Amygdala (tissue), 56 donors: ENCODE measurements around the gene PLSCR4.

Source experiments
- DNase-seq, 56 donors: peaks; one replicate each; lab custom pipeline; 2025; lab: John Stamatoyannopoulos, UW

Gene PLSCR4

GRCh38 chr3:146196789-146197188 is 54.1 kb downstream of the PLSCR4 start:
- no peak for DNase-seq

DNA sequence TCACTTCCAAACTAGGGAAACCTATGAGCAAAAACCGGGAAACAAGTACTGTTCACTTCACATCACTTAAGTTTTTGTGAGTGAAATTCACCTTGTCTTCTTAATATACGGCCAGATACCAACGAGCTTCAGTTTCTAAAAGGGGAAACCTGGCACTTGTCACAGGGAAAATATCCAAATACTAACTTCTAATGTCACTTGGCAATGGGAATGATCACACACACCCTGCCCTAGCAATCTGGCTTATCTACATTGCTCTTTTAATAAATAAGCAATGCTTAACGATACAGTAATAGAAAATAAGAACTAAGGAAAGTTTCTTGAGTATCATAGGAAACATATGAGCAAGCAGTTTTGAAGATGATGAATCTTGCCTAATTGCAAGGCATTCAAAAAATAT is 55.3 kb downstream of the PLSCR4 start:
- DNase-seq = no peak

DNA sequence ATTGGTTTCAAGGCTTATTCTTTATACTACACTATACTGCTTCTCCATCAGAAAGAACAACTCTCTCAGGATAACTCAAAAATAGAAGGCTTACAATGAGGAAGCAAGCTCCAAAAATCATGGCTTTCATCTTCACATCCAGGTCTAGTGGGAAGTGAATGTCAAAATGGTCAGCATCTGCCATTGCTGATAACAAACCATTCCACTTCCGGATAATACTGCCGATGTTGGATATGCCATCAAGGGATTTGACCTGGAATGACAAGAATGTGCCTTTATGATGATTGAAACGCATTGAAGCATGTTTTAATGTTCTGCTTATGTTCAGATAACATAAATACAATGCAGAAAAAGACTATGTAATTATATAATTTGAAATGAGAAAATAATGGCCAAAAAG is 55.9 kb downstream of the PLSCR4 start:
- DNase-seq = no peak

DNA sequence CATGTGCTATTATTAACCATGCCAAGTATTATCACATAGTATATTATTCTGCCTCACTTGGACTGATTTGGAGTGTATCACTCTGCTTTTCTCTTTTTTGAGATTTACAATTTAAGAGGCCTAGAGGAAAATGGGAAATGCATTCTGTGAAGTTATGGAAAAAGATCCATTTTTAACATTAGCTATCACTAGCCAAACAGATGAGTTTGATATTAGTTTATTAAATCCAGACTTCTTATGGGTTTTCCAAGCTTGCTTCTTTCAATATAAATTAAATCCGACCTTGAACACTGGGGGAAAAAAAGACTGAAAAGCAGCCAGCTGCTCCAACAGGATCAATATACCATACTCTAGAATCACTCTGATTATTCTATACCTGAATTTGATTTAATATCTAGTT is 59.9 kb downstream of the PLSCR4 start:
- no peak for DNase-seq

DNA sequence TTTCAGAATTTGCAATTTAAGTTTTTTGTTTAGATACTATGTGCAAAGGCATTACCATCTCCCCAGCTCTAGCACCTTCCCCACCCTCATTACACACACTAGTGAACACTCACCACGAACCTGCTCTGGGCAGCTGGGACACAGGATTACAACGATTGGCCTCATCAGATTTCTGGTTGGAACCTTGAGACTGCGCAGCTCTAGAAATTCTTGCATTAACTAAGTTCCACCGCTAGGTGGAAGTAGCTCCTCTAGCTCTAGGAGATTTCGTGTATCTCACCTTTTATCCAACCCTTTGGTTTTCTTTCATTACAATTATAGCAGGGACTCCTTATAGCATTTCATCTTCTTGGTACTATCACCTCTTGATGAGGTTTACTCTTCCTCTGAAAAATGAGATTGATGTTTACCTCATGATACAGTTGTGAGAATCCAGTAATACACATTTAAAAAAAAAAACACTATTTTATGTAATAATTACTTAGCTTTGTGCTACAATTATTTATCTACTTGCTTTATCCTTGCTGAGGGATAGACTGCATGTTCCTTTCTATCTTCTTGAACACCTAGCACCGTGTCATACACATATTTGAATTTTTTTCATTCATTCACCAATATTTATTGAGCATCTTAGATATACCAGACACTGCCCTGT is 61.3 kb downstream of the PLSCR4 start:
- peak in 5 of 56 donors; percentile 1 to 13 (median 5) for DNase-seq

GRCh38 chr3:146187334-146187950 is 63.5 kb downstream of the PLSCR4 start:
- peak in 10 of 56 donors; percentile 0 to 54 (median 10) for DNase-seq

DNA sequence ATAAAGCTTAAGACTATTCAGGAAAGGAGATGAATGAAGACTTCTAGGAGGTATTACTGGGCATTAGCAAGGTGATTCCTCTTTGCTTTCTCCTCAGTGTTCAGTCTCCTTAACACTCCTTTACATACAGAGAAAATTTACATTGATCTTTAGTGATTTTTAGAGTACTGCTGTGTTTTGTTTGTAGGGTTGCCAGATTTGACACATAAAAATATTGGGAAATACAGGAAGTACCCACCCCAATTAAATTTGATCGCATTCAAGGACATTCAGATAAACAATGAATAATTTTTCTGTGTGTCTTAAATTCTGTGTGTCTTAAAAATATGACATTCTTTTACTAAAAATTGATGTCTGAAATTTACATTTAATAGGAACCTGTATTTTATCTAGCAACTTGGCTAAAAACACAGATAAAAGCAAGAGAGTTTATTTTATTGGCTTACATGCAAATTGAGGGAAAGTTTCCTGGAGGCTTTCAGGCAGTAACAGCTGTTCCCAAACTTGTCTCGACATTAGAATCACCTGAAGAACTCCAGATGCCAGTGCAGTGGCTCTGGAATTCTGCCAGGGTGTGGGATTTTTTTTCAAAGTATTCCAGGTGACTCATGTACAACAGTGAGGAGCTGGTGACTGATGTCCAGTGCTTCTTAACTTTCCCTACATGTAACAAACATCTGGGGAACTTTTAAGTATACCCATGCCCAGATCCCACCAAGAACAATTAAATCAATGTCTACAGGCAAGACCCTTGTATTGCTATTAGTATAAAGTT is 66.5 kb downstream of the PLSCR4 start:
- no peak for DNase-seq

DNA sequence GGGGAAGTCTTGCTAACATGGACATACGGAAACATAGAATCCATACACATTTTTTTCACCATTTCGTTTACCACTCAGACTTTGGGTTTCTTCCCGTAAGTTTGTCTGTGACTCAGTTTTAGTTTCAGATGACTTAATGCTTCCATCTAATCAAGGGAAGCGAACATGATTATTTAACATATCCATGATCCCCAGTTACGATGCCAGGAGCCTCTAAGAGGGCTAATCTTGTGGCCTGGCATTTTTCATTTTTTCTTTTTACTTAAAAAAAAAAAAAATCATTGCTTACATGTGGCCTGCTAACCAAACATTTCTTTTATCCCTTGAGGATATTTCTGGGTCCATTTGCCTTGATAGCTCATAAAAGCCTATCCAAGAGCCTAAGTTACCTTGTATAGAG is 69.7 kb downstream of the PLSCR4 start:
- DNase-seq = no peak

GRCh38 chr3:146180376-146180775 is 70.5 kb downstream of the PLSCR4 start:
- DNase-seq = no peak

DNA sequence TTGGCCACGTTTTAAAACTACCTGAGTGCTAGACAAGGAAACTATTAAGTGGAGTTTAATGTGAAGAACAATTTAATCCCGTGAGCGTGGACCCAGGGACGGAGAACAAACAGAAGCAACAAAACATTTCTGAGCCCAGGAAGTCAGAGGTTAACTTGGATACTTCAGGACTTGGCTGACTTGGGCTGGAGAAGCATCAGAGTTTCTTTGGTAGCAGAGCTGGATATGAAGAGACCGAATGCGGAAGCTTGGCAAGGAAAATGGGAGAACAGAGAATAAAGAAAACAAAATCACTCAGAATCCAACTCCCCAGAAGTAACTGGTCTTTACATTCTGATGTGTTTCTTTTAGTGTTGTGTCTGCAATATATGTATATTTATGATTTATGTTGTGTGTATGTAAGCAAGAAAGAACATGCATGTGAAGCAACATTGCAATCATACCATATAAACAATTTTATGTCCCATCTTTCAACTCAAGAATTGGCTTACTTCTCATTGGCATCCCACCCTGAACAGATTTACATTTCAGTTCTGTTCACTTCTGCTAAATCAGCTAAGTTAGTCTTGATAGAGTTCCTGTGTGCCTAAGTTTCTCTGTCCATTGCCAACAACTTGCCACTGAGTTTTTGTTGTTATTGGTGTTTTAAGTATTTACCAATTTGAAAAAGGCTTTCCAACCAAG is 72.8 kb downstream of the PLSCR4 start:
- DNase-seq = no peak

DNA sequence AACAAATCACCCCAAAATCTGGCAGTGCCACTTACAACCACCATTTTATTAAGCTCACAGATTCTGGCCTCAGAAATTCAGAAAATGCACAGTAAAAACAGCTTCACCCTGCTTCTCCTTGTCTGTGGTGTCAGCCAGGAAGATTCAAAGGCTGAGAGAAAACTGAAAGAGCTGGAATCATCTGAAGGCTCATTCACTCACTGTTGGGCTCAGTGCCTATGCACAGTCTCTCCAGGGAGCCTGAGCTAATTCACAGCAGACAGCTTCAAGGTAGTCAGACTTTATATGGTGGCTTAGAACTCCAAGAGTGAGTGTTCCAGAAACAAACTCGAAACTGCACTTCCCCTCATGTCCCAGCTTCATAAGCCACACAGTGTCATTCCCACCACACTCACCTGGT is 73.4 kb downstream of the PLSCR4 start:
- DNase-seq = no peak

DNA sequence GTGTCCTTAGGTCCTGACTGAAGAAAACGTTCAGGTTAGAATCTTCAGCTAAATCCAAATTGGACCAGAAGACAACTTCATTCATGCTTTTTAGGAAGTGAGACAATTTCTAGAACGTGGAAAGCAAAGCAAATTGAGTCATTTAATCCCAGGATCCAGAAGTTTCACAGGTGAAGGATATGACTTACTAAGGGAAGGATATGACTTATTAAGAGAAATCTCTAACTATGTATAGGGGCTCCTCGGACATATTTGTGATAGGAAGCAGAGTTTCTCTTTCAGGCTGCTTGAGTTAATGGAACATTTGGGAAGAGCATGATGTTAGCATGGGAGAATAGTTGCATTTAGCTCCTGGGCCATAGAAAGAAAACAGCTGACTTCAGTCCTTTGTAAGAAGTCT is 73.8 kb downstream of the PLSCR4 start:
- no peak for DNase-seq

- DNase-seq = no peak
These were observed 78.3 kb downstream of the PLSCR4 start for GRCh38 chr3:146172586-146172985.

GRCh38 chr3:146170591-146170990 is 80.3 kb downstream of the PLSCR4 start:
- no peak for DNase-seq

- no peak for DNase-seq
These were observed 81.0 kb downstream of the PLSCR4 start for GRCh38 chr3:146169891-146170290.

GRCh38 chr3:146166826-146167225 is 84.1 kb downstream of the PLSCR4 start:
- DNase-seq = no peak

GRCh38 chr3:146166415-146166821 is 84.5 kb downstream of the PLSCR4 start:
- DNase-seq = no peak

- DNase-seq = no peak
These were observed 85.0 kb downstream of the PLSCR4 start for GRCh38 chr3:146165877-146166276.

DNA sequence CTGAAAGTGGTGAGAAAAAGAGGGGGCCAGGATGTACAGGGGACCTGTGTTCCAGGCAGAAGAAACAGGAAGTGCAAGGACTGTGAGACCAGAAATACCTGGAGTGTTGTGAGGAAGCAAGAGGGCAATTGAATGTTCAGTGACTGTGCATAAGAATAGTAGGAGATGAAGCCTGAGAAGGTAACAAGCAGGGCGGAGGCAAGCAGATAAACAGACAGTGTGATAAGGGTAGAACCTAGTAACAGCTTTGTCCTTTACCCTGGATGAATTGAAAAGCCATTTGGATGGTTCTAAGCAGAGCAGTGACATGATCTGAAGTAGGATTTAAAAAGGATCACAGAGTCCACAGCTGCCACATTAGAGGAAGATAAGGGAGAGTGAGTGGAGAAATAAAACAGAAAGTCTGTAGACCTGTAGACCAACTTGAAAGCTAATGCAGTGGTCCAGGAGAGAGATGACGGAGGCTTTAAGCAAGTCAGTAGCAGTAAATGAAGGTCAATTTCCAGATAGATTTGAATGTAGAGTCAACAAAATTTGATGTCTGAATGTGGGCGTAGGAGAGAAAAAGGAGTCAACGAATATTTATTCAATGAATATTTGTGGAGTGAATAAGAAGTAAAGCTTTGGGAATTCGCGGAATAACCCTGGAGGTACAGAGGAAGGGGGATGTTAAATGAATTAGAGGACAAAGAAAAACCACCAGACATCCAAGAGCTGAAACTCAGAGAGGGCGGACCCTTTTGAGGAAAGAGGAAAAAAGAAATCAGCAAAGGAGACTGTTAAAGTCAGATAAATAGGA is 85.7 kb downstream of the PLSCR4 start:
- DNase-seq = no peak

- DNase-seq = no peak
These were observed 86.4 kb downstream of the PLSCR4 start for GRCh38 chr3:146164506-146164905.
